HG03066 (cell line): ENCODE results near the gene TMCC2.
"Not testable (repeated sequence)": the region's sequence is repeated elsewhere in the genome, so short reads cannot be mapped to it uniquely, and the experiment has no call there.

ENCODE experiments used
- ATAC-seq: cut with Tn5 transposase; IDR thresholded peaks from one replicate; pipeline ENCODE4 v1.9.1; 2021; ENCODE audit warnings: low read depth; ENCODE audit not compliant: unreplicated experiment

Gene TMCC2

DNA sequence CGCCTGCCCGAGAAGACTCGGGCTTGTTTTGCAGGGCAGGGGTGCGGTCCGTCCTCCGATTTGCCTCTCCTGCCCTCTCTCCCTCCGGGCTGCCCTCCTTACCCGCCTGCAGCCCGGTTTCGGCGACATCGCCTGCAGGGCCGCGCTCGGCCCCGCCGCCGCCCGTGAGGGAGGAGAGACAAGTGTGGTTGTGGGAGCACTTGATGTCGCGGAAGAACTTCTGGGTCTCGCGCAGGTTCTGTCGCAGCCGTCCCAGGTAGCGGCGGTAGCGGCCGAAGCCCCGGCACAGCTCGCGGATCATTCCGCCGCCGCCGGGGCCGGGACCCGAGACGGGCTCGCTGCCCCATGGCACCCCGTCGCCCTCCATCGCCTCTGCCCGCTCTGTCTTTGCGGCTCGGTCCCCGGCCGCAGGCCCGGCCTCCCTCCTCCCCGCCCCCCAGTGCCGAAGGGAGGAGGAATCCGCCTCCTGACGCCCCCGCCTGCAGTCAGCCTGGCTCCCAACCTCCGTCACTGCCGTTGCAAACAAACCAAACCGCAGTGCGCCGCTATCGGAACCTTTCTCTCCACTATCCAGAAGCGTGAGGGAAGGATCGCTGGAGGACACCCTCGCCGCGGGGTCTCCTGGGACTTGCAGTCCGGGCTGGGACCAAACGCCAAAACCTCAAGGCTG, 16.4 kb upstream of the TMCC2 start, which contains the start of gene DSTYK:
TSS of gene DSTYK (minus strand) at position 534 of the 670 bp plus-strand sequence. CDS start at position 367, 167 bp downstream.
- ATAC-seq, result peak; percentile 86

DNA sequence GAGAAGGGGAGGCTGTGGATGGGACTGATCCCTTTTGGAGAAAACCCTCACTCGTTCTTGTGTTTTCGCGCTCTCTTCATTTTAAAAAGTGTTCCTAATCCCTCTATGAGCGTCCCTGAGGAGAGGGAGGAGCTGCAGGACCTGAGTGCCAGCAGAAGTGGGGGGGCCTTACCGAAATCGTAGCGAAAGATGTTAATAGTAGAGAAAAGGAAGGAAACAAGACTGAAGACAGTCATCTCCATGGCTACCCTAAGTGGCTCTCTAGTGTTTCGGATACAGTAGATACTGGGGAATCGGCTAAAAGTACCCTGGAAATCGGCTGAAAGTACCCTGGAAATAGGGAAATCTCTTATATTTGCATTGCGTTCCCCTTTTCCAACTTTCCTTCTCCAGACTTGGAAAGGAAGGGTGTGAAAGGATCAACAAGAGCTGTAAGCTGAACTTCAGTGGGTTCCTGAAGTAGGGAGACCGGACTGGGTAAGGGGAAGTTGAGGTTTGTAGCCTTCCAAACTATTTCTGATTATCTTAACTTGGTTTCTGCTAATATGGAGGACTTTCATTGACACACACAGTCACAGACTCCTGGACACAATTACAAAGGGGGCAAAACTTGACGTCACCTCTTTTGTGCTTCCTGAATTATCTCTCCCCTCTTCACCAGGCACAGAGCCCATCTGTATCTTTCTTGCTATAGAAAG, 15.8 kb upstream of the TMCC2 start:
- ATAC-seq, result peak; percentile 32

DNA sequence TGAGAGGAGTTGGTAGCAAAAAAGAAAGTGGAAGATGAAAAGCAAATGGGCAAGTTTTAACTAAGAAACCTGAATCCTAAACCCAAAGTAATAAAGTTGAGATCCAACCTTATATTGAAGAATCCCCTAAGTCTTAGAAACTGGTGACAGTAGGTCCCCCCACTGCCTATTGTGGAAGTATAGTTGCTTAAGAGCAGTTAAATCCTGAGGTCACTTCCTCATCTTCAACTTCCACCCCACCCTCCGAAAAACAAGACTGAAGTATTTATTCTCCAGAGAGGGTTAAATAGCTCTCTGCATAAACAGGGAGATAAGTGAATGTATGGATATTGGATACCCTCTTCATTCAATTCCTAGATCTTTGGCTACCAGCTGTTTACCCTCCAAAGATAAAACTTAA, 13.0 kb upstream of the TMCC2 start:
- no peak for ATAC-seq

DNA sequence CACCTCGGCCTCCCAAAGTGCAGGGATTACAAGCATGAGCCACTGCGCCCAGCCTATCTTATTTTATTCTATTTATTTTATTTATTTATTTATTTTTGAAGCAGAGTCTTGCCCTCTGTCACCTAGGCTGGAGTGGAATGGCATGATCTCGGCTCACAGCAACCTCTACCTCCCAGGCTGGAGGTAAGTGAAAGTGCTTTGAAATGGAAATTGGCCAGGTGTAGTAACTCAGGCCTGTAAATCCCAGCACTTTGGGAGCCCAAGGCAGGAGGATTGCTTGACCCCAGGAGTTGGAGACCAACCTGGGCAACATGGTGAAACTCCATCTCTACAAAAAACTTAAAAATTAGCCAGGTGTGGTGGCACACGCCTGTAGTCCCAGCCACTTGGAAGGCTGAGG, 11.2 kb upstream of the TMCC2 start:
- no peak for ATAC-seq

GRCh38 chr1:205217418-205217817, 10.3 kb upstream of the TMCC2 start:
- ATAC-seq, result no peak

GRCh38 chr1:205220421-205220820, 7.3 kb upstream of the TMCC2 start:
- ATAC-seq, result no peak

DNA sequence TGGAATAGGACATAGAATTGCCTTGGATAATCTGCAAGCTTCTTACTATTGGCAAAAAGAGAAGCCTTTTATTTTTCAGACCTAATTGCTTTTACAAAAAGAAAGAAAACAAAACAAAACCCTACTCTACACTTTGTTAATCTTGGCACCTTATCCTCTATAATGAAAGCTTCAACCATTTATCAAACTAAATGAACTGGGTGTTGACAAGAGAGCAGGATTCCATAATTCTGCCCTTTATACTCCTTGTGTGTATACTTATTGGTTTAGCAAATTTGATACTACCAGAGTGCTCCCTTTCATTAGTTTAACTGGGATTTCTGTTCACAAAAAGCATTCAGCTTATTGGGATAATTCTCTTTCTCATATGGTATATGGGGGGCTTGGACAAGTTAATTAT, 3.0 kb upstream of the TMCC2 start:
- ATAC-seq, result no peak

DNA sequence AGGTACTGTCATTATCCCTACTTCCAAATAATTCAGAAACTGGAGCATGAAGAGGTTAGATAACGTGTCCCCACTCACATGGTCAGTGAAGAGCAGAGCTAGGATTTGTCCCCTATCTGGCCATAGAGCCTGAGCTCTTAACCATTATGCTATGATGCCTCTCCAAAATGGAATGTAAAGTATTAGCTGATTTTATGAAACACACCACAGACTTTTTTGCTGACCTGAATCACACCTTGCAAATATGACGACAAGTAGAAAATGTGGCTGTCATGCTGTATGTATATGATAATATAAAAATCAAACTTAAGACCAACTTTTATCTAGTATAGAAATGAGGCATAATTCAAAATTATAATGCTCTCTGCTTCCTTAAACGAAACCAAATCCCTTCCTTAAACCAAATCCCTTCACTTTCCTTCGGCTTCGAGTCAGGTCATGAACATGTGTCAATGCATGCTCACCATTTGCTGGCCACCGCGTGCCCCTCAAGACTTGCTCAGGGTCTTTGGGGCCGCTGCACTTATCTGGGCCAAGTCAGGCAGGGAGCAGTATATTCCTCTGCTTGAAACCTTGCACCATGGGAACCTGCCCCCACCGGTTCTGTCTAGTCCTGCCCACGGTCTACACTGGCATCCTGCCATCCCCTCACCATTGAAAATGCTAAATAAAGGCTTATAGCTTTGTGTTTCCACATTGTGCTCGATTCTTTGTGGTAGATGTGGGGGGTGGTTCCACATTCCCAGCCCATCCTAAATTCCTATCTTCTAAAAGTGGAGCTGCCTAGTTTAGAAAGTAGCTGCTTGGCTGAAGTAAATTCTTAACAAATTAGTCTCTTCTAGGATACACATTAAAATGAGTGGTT, 1.6 kb upstream of the TMCC2 start:
- ATAC-seq, result no peak

GRCh38 chr1:205226868-205227583, 720 bp upstream of the TMCC2 start:
- ATAC-seq, result no peak

GRCh38 chr1:205228093-205228521, 361 bp downstream of the TMCC2 start:
- no peak for ATAC-seq

DNA sequence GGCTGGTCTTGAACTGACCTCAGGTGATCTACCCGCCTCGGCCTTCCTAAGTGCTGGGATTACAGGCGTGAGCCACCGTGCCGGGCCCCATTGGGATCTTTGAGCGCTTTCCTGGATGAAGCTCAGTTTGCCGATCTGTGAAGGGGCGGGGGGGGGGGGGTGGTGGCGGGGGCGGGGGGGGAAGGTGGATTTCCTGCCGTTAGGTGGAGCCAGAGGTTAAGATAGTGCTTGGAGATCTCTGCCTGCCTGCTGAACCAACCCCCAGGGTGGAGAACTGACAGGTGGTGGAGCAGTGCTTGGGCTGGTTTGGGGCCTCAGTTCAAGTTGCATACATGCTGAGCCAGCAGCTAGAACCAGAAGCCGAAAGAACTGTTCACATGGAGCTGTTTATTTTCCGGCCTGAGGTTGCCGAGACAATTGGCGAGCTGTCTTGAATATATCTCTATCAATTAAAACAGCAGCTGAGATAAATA, 1.7 kb downstream of the TMCC2 start:
- no peak for ATAC-seq

- ATAC-seq, result no peak
Measured at GRCh38 chr1:205229916-205230700, 2.4 kb downstream of the TMCC2 start.

GRCh38 chr1:205230982-205231381, 3.2 kb downstream of the TMCC2 start:
- no peak for ATAC-seq

DNA sequence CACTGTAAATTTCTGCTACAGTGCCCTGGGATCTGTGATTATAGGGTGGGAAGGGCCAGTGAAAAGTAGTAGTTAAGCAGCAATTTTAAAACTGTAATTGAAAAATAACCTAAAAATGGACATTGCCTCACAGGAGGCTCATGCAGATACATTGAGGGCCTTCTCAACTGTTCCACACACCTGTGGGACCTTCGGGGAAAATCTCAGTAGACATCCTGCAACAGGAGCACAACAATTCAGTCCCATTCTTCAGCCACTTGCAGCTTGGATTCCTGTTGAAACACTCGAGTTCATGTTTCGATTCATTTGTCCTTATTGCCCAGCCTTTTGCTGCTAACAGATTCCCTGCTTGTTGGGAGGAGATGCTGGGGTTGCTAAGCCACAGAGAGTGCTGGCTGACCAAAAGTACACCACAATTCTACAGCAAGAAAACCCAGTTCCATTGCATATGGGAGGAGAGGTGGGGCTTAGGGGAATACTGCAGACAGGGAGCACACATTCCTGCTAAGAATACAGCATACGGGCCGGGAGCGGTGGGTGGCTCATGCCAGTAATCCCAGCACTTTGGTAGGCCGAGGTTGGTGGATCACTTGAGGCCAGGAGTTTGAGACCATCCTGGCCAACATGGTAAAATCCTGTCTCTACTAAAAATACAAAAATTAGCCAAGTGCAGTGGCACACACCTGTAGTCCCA, 4.5 kb downstream of the TMCC2 start:
- ATAC-seq, result no peak

DNA sequence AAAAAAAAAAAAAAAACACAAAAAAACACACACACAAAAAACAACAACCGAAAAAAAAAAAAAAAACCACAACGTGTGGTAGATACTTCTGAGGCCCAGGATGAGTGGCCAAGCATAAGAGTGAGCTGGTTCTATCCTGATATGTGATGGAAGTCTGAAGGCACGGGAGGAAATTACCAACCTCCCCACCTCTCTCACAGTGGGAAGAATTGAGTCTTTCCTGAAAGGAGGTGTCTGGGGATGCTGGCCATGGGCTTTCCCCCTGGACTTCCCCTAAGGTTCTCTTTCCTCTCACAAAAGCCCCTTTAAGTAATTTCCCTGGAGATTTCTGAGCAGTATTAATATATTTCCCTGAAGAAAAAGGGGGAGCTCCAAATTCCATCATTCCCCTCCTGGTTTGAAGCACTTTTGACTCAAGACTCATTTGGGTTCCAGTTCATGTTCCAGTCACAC, 5.2 kb downstream of the TMCC2 start:
- ATAC-seq, result no peak

DNA sequence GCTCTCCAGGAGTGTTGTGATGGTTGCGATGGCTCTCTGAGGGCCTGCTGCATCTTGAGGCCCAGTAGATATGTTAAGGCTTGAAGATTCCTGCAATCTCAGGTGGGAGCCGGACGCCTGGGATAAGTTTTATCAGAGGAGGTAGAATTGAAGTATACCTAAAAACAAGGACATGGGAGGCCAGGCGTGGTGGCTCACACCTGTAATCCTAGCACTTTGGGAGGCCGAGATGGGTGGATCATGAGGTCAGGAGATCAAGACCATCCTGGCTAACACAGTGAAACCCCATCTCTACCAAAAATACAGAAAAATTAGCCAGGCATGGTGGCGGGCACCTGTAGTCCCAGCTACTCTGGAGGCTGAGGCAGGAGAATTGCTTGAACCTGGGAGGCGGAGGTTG, 6.2 kb downstream of the TMCC2 start:
- not testable (repeated sequence) for ATAC-seq

DNA sequence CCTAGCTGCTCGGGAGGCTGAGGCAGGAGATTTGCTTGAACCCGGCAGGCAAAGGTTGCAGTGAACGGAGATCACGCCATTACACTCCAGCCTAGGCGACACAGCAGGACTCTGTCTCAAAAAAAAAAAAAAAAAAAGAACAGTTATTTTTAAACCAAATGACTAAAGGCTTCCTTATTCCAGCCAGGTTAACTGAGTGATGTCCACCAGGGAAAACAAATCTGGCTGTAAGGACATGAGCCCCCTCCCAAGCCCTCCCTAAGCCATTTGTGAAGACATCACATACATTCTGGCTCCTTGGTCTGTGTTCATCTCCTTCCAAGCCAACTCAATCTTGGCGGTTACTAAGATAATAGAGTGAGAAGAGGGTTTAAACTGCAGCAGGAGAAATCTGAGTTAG, 8.2 kb downstream of the TMCC2 start:
- no peak for ATAC-seq

DNA sequence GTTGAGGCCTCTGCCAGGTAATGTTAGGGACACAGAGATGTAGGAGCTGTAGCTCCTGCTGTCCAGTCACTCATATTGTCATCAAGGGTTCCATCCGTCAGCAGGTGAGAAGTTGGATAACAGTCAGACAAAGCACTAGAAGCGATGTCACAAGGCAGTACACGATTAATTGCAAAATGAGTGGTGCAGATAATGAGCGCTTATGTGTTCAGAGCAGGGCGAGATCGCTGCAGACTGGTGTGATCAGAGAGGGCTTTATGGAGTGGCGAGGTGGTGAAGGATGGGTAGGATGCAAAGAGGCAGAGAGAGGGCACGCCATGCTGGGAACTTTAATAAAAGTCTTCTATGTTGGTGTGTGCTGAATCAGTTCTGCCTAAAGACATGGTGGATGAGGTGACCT, 8.8 kb downstream of the TMCC2 start:
- ATAC-seq, result no peak

GRCh38 chr1:205236951-205237475, 9.3 kb downstream of the TMCC2 start:
- ATAC-seq, result no peak
